Peyer's patch (tissue), 4 donors: ENCODE data around the gene PINK1.

ENCODE experiments used
- POLR2A ChIP-seq, 2 donors: fragments of 450-650 bp; IDR thresholded peaks; one replicate each; pipeline ENCODE4 v1.5.1; 2017; ENCODE audit warnings: antibody characterized with exemption in 2 of 2, mild to moderate bottlenecking in 2 of 2, moderate library complexity in 2 of 2
- TF ChIP-seq, protein P1 (sequence below), 6 experiments: fragments of 450-650 bp in 4 of 6; fragments of 200-600 bp in 2 of 6; sonication (generic) in 1 of 6; IDR thresholded peaks; one replicate each; pipeline ENCODE4 v1.5.1; 2017 to 2019; ENCODE audit warnings: antibody characterized with exemption in 6 of 6, mild to moderate bottlenecking in 3 of 6, moderate library complexity in 1 of 6

DNA sequence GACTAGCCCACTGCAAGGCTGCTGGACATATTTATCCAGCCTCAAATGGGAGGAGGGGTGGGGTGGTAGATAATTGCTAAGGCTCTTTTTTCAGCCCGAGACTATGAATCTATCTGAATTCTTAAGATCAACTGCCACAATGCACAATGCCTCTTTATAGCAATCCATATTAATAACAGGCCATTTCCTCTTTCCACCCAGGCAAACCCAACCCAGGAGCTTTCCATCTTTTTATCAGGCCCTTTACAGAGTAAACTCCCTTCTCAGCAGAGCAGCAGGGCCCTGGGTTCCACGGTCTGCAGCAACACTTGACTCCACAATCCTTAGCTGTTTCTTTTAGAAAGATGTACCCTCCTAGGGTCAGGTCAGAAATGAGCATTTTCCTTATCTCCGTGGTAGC is 27.1 kb downstream of the PINK1 start:
- TF ChIP-seq, protein P1, sequence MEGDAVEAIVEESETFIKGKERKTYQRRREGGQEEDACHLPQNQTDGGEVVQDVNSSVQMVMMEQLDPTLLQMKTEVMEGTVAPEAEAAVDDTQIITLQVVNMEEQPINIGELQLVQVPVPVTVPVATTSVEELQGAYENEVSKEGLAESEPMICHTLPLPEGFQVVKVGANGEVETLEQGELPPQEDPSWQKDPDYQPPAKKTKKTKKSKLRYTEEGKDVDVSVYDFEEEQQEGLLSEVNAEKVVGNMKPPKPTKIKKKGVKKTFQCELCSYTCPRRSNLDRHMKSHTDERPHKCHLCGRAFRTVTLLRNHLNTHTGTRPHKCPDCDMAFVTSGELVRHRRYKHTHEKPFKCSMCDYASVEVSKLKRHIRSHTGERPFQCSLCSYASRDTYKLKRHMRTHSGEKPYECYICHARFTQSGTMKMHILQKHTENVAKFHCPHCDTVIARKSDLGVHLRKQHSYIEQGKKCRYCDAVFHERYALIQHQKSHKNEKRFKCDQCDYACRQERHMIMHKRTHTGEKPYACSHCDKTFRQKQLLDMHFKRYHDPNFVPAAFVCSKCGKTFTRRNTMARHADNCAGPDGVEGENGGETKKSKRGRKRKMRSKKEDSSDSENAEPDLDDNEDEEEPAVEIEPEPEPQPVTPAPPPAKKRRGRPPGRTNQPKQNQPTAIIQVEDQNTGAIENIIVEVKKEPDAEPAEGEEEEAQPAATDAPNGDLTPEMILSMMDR (IDR thresholded peaks at IDR 0.05) = no peak
- no peak for TF ChIP-seq POLR2A (IDR thresholded peaks at IDR 0.05)
